Adrenal gland (tissue), 12 donors: ENCODE results near the gene BTG1. TPM values are rescaled to one million over a fixed set of nuclear protein-coding genes. Genes with fewer than 3 reads are reported as not detected.
A peak's percentile ranks its signal among the peaks of the same experiment; 100 is the strongest.

Experiments
- DNase-seq, 7 donors: peaks; one replicate each; pipeline ENCODE4 v3.0.0-alpha.2; 2019 to 2020
- H3K27ac ChIP-seq, 5 donors: fragments of 200-600 bp; sonication (generic) in 4 of 5; 1 replicate in 3 of 5; 2 replicates in 2 of 5; pipeline versions ENCODE4 v1.5.1 to v1.8.0; 2016 to 2020; ENCODE audit warnings: mild to moderate bottlenecking in 1 of 5
- H3K27me3 ChIP-seq: fragments of 200-600 bp; 2 replicates; pipeline ENCODE4 v1.8.0; 2021
- H3K36me3 ChIP-seq, 2 donors: fragments of 200-600 bp; replicated peaks in 1 of 2; 1 replicate in 1 of 2; 2 replicates in 1 of 2; pipeline versions ENCODE4 v1.5.1 to v1.8.0; 2018 to 2022
- H3K4me1 ChIP-seq, 2 donors: fragments of 200-600 bp; replicated peaks in 1 of 2; 1 replicate in 1 of 2; 2 replicates in 1 of 2; pipeline versions ENCODE4 v1.5.1 to v1.8.0; 2018 to 2021
- H3K4me3 ChIP-seq, 4 donors: fragments of 200-600 bp; sonication (generic) in 3 of 4; one replicate each; pipeline ENCODE4 v1.5.1; 2016 to 2018
- H3K9me3 ChIP-seq, 3 donors: fragments of 200-600 bp; sonication (generic) in 1 of 3; replicated peaks in 1 of 3; 1 replicate in 2 of 3; 2 replicates in 1 of 3; pipeline versions ENCODE4 v1.5.1 to v1.8.0; 2016 to 2021
- CTCF ChIP-seq, 6 experiments: fragments of 450-650 bp in 4 of 6; fragments of 200-600 bp in 2 of 6; sonication (generic) in 1 of 6; IDR thresholded peaks; 1 replicate in 5 of 6; 2 replicates in 1 of 6; pipeline versions ENCODE4 v1.5.1 to v1.8.0; 2016 to 2021; ENCODE audit warnings: antibody characterized with exemption in 6 of 6, mild to moderate bottlenecking in 2 of 6, moderate library complexity in 1 of 6
- POLR2A ChIP-seq, 2 donors: fragments of 450-650 bp; IDR thresholded peaks; one replicate each; pipeline ENCODE4 v1.6.1; 2017; ENCODE audit warnings: antibody characterized with exemption in 2 of 2, mild to moderate bottlenecking in 2 of 2, moderate library complexity in 1 of 2
- WGBS, 4 donors: extraction: QIAGEN DNeasy Blood & Tissue Kit in 2 of 4; methylation state at CpG; one replicate each; pipeline versions ENCODE4 v1.1.5 to v1.1.7; 2013 to 2017; 5-methylcytosine and 5-hydroxymethylcytosine counted together
- intact Hi-C, 2 donors: fragments of 100-400 bp; cut with DNase I; formaldehyde crosslinking; loops; one replicate each; pipeline versions ENCODE4 v1.14.1 to v1.15.0; 2022 to 2023
- polyA plus RNA-seq, 3 donors: library from polyadenylated mRNA; stranded (reverse); fragments of 200-250 nt in 2 of 3; fragments of 350-450 nt in 1 of 3; fragmentation: Illumina TruSeq in 1 of 3; extraction: RNeasy Lipid Tissue Mini Kit (QIAGEN cat#74804) in 1 of 3; gene quantifications; one replicate each; pipeline ENCODE4 v1.2.3, GENCODE V29; 2013 to 2014
- total RNA-seq, 9 donors: library from RNA; depleted of rRNA in 4 of 9; stranded (reverse); fragments of >200 nt in 4 of 9; fragments of 120-200 nt in 1 of 9; fragmentation: NEBNext Ultra II Directional in 1 of 9; extraction: Animal tissue kit (Norgen Biotek cat#: 25700) in 1 of 9; gene quantifications; one replicate each; pipeline versions ENCODE4 v1.1.0 to v1.2.4, GENCODE V29; 2013 to 2023
- donor health status: healthy with polysubstance abuse.
- donor health status: Bipolar disorder and iron deficiency.
- donor health status: DM: yes; HTN: yes; CAD: no.
- donor health status: DM: no; HTN: no; CAD: no.
- donor health status: DM: no; HTN: no; CAD: no.
- donor health status: DM: yes; HTN: yes; CAD: no.

Gene BTG1
- total and polyA plus RNA-seq, 12 donors = 26.3 to 388 (median 60.8) TPM

- WGBS, 4 donors = 33 to 41% (median 40%) methylated on average over 5 of the region's 5 CpGs
- intact Hi-C loops = loop anchor here in 1 of 2 donors (10.0 kb wide), 1 partner anchor 130 kb away; no protein-coding TSS in a partner anchor
- no peak for TF ChIP-seq CTCF (IDR thresholded peaks at IDR 0.05)
- TF ChIP-seq POLR2A (IDR thresholded peaks at IDR 0.05) = no peak
Observed at GRCh38 chr12:92134638-92135274, 10.9 kb downstream of the BTG1 start.

GRCh38 chr12:92133795-92134637, 11.6 kb downstream of the BTG1 start:
- Histone ChIP-seq H3K4me1 (peaks cover 50 to 83% of the 10 kb centered on the region in 2 donors), H3K9me3 (no peaks in the 10 kb centered on the region), H3K27me3 (no peaks in the 10 kb centered on the region), H3K36me3 (no peaks in the 10 kb centered on the region), H3K27ac (peak overlapping the region in 4 of 5 donors; percentile 7 to 72 (median 38)), H3K4me3 (peak overlapping the region in 1 of 4 donors; percentile 1)
- intact Hi-C loops = loop anchor here in 1 of 2 donors (10.0 kb wide), 1 partner anchor 129 kb away; no protein-coding TSS in a partner anchor
- TF ChIP-seq POLR2A (IDR thresholded peaks at IDR 0.05) (no peak), CTCF (IDR thresholded peaks at IDR 0.05) (no peak)
- no peak for DNase-seq
- 23 to 37% (median 28%) methylated on average over 3 of the region's 3 CpGs for WGBS, 4 donors

More at GRCh38 chr12:92134638-92135274, 10.9 kb downstream of the BTG1 start:
- H3K4me3 ChIP-seq = no peak overlapping the region
- no peak for DNase-seq
- no peaks in the 10 kb centered on the region for H3K9me3 ChIP-seq
- H3K4me1 ChIP-seq = peaks cover 53 to 89% of the 10 kb centered on the region in 2 donors
- H3K27ac ChIP-seq = peak overlapping the region in 4 of 5 donors; percentile 7 to 72 (median 38)
- H3K36me3 ChIP-seq = no peaks in the 10 kb centered on the region
- H3K27me3 ChIP-seq = no peaks in the 10 kb centered on the region

- no peaks in the 10 kb centered on the region for H3K9me3 ChIP-seq
- H3K36me3 ChIP-seq = no peaks in the 10 kb centered on the region
- 0 to 4% (median 0%) methylated on average over 1 of the region's 1 CpG; no CpG with 5 or more reads in 1 of the 4 donors for WGBS, 4 donors
- intact Hi-C loops = loop anchor here in 1 of 2 donors (10.0 kb wide), 1 partner anchor 128 kb away; no protein-coding TSS in a partner anchor
- peak overlapping the region in 1 of 4 donors; percentile 1 for H3K4me3 ChIP-seq
- no peaks in the 10 kb centered on the region for H3K27me3 ChIP-seq
- DNase-seq = peak in 1 of 7 donors; percentile 32
- H3K4me1 ChIP-seq = peaks cover 41 to 74% of the 10 kb centered on the region in 2 donors
- H3K27ac ChIP-seq = peak overlapping the region in 3 of 5 donors; percentile 7 to 72 (median 68)
- TF ChIP-seq POLR2A (IDR thresholded peaks at IDR 0.05) (no peak), CTCF (IDR thresholded peaks at IDR 0.05) (no peak)
Observed at GRCh38 chr12:92133171-92133570, 12.5 kb downstream of the BTG1 start.

- Histone ChIP-seq H3K36me3 (no peaks in the 10 kb centered on the region), H3K27me3 (no peaks in the 10 kb centered on the region), H3K4me1 (peaks cover 38 to 65% of the 10 kb centered on the region in 2 donors), H3K27ac (peak overlapping the region in 3 of 5 donors; percentile 7 to 72 (median 68)), H3K9me3 (no peaks in the 10 kb centered on the region), H3K4me3 (peak overlapping the region in 1 of 4 donors; percentile 12)
- TF ChIP-seq POLR2A (IDR thresholded peaks at IDR 0.05) (no peak), CTCF (IDR thresholded peaks at IDR 0.05) (no peak)
- no peak for DNase-seq
- WGBS, 4 donors = 91 to 94% (median 93%) methylated on average over 1 of the region's 1 CpG
- intact Hi-C loops = loop anchor here in 1 of 2 donors (10.0 kb wide), 1 partner anchor 127 kb away; no protein-coding TSS in a partner anchor
Observed at GRCh38 chr12:92132288-92132687, 13.4 kb downstream of the BTG1 start.
